ENCODE measurements around the gene ALDH3B1. TPM values are rescaled to one million over a fixed set of nuclear protein-coding genes. Genes with fewer than 3 reads are reported as not detected.

ALDH3B1 gene
- total and polyA plus RNA-seq, 2 donors (not counting 3 experiments of a cell fraction or from before 2014, with no cell fraction given), result 0.13 to 1.0 TPM

DNA sequence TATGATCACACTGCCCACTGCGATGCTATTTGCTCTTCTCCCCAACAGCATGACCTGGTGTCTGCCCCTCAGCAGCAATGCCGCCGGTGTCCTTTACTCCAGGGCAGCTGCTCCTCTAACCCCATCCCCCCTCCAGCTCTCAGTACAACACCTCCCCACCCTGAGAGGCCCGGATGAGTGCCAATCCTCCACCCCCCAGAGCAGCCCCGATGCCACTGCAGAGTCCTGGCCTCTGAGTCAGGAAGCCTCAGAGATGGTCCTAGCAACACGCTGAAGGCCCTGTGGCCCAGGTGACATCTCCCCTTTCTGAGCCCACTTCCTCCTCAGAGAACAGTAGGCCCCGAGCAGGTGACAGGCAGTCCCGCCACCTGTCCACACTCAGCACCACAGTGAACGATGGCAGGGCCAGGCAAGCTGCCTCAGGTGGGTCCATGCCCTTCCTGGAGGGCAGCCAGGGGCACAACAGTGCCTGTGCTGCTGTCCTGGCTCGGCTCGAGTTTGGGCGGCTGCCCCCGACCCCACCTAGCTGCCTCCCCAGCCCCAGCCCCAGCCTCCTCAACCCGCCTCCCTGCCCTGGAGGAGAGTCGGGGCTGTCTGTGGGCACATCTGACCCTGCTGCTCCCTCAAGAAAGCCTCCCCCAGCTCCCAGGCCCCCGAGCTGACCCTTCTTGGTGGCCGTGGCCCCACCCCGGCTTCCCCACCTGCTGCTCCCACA lies 16.4 kb downstream of the ALDH3B1 start:
- DNase-seq (ENCODE audit: low read depth, low spot score) (no peak), FAIRE-seq (no peak)
- H3K9me3 ChIP-seq (replicated peaks; ENCODE audit: control insufficient read depth, insufficient read depth, low read length), result no peaks in the 10 kb centered on the region
- CTCF ChIA-PET, result no interaction called here
- no peak overlapping the region for H3K9ac ChIP-seq (replicated peaks; ENCODE audit: extremely low read depth, insufficient read depth, low read length)
- no peak overlapping the region for H3K27ac ChIP-seq (ENCODE audit: insufficient read depth, low read depth, low read length)
- no TSS peak for BruUV-seq (replicated peaks)
- POLR2A ChIA-PET, result no interaction called here
- peaks cover 8% of the 10 kb centered on the region for H3K79me2 ChIP-seq (ENCODE audit: control insufficient read depth, insufficient read depth, low read length)
- no peaks in the 10 kb centered on the region for H3K36me3 ChIP-seq (ENCODE audit: control insufficient read depth in 2 of 2, extremely low read depth in 1 of 2, insufficient read depth in 2 of 2, low read length in 2 of 2)
- intact Hi-C loops (cut with micrococcal nuclease), result no loop called here
- H3K4me3 ChIP-seq (replicated peaks in 1 of 3; ENCODE audit: insufficient read depth in 1 of 3, low read depth in 1 of 3, low read length in 3 of 3), result no peak overlapping the region
- no peak overlapping the region for H2AFZ ChIP-seq (ENCODE audit: low read depth, low read length)
- peaks cover 9% of the 10 kb centered on the region for H3K4me1 ChIP-seq (ENCODE audit: control insufficient read depth, extremely low read depth, insufficient read depth, low read length)
- TF ChIP-seq EZH2 (IDR thresholded peaks at IDR 0.05; ENCODE audit: borderline replicate concordance, low read depth, low read length, severe bottlenecking) (no peak), POLR2A (IDR thresholded peaks at IDR 0.05; ENCODE audit: low read depth, low read length) (no peak), FOS (IDR thresholded peaks at IDR 0.05; ENCODE audit: borderline replicate concordance, insufficient read depth, low read length) (no peak), JUN (IDR thresholded peaks at IDR 0.05; ENCODE audit: borderline replicate concordance, insufficient read depth, insufficient read length, low read depth) (no peak), GATA2 (IDR thresholded peaks at IDR 0.05; ENCODE audit: insufficient read depth, insufficient read length, low read depth, low read length) (no peak), MYC (IDR thresholded peaks at IDR 0.05; ENCODE audit: low read depth, low read length) (no peak), POLR2AphosphoS5 (IDR thresholded peaks at IDR 0.05; ENCODE audit: insufficient read depth, low read depth, low read length) (no peak)
- TF ChIP-seq, protein P1, sequence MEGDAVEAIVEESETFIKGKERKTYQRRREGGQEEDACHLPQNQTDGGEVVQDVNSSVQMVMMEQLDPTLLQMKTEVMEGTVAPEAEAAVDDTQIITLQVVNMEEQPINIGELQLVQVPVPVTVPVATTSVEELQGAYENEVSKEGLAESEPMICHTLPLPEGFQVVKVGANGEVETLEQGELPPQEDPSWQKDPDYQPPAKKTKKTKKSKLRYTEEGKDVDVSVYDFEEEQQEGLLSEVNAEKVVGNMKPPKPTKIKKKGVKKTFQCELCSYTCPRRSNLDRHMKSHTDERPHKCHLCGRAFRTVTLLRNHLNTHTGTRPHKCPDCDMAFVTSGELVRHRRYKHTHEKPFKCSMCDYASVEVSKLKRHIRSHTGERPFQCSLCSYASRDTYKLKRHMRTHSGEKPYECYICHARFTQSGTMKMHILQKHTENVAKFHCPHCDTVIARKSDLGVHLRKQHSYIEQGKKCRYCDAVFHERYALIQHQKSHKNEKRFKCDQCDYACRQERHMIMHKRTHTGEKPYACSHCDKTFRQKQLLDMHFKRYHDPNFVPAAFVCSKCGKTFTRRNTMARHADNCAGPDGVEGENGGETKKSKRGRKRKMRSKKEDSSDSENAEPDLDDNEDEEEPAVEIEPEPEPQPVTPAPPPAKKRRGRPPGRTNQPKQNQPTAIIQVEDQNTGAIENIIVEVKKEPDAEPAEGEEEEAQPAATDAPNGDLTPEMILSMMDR (IDR thresholded peaks at IDR 0.05; ENCODE audit: extremely low read depth in 1 of 2, insufficient read depth in 1 of 2, low read depth in 1 of 2, low read length in 2 of 2), result no peak
- TF ChIP-seq, protein P2, sequence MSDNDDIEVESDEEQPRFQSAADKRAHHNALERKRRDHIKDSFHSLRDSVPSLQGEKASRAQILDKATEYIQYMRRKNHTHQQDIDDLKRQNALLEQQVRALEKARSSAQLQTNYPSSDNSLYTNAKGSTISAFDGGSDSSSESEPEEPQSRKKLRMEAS (IDR thresholded peaks at IDR 0.05; ENCODE audit: insufficient read depth, insufficient read length), result no peak
- H4K20me1 ChIP-seq (replicated peaks; ENCODE audit: control insufficient read depth, extremely low read depth, insufficient read depth, low read length), result no peaks in the 10 kb centered on the region
- H3K4me2 ChIP-seq (ENCODE audit: insufficient read depth, low read length), result no peak overlapping the region
- H3K27me3 ChIP-seq (ENCODE audit: control insufficient read depth in 2 of 2, insufficient read depth in 2 of 2, low read length in 2 of 2), result no peaks in the 10 kb centered on the region
- H3K9me1 ChIP-seq (replicated peaks; ENCODE audit: control insufficient read depth, extremely low read depth, insufficient read depth, low read length), result no peaks in the 10 kb centered on the region
- dilution Hi-C loops (cut with MboI; ENCODE audit: extremely low pct_ligation_motif_present, low sequenced_read_pairs), result no loop called here

All from endothelial cell of umbilical vein (primary cell).